GM12878 (cell line): ENCODE results near the gene PRKCZ. TPM values are rescaled to one million over a fixed set of nuclear protein-coding genes. Genes with fewer than 3 reads are reported as not detected.

Experiments
- ATAC-seq: fragments of 200-7000 bp; cut with Tn5 transposase; 3 replicates; pipeline ENCODE4 v1.9.1; 2020; ENCODE audit warnings: mild to moderate bottlenecking, moderate library complexity
- BruUV-seq: library from RNA; stranded (reverse); fragments of 400-500 nt; replicated peaks from 2 replicates; lab custom pipeline; 2021; lab: Mats Ljungman, UMichigan
- CTCF ChIA-PET: fragments of 300-600 bp; sonication (Branson Sonifier 250); formaldehyde crosslinking; extraction: SDS; loops from one replicate; lab custom pipeline; 2021; ENCODE audit warnings: inconsistent platforms; lab: Yijun Ruan, JAX
- POLR2A ChIA-PET: fragments of 350-600 bp; formaldehyde crosslinking; extraction: SDS; loops from one replicate; lab custom pipeline; 2021; ENCODE audit warnings: inconsistent platforms; lab: Charles Lee
- RAD21 ChIA-PET: fragments of 300-600 bp; sonication (Branson Sonifier 250); formaldehyde crosslinking; loops from one replicate; lab custom pipeline; 2023; ENCODE audit warnings: antibody characterized with exemption; ENCODE audit not compliant: unreplicated experiment; lab: Charles Lee
- SMC1A ChIA-PET: fragments of 300-600 bp; sonication (Branson Sonifier 250); formaldehyde crosslinking; loops from one replicate; lab custom pipeline; 2023; ENCODE audit not compliant: unreplicated experiment, uncharacterized antibody; lab: Charles Lee
- DNase-seq: peaks from one replicate; pipeline ENCODE4 v3.0.0-alpha.2; 2011; ENCODE audit warnings: low read depth, low spot score
- FAIRE-seq: peaks from 3 replicates; lab custom pipeline; 2011; peaks lifted over from hg19 to GRCh38; lab: Jason Lieb, UNC
- H2AFZ ChIP-seq: 2 replicates; pipeline ENCODE4 v1.6.0; 2011; ENCODE audit warnings: low read depth, low read length, control low read depth; ENCODE audit not compliant: control insufficient read depth
- H3K27ac ChIP-seq: 2 replicates; pipeline ENCODE4 v1.5.1; 2011; ENCODE audit warnings: control low read depth; ENCODE audit not compliant: control insufficient read depth, insufficient read depth
- H3K27me3 ChIP-seq, 2 experiments: replicated peaks in 1 of 2; 2 replicates each; pipeline versions ENCODE4 v1.6.0 to v1.6.1; 2011; ENCODE audit warnings: low read length in 1 of 2; ENCODE audit not compliant: control insufficient read depth in 2 of 2, insufficient read depth in 2 of 2
- H3K36me3 ChIP-seq, 2 experiments: 2 replicates each; pipeline ENCODE4 v1.5.1; 2011; ENCODE audit warnings: low read length in 1 of 2; ENCODE audit not compliant: control insufficient read depth in 2 of 2, insufficient read depth in 2 of 2
- H3K4me1 ChIP-seq: 2 replicates; pipeline ENCODE4 v1.6.1; 2011; ENCODE audit warnings: mild to moderate bottlenecking, low read length, moderate library complexity, mixed read lengths; ENCODE audit not compliant: control insufficient read depth, insufficient read depth
- H3K4me2 ChIP-seq: 2 replicates; pipeline ENCODE4 v1.6.0; 2011; ENCODE audit warnings: control low read depth; ENCODE audit not compliant: control insufficient read depth, insufficient read depth
- H3K4me3 ChIP-seq: fragments of 200-600 bp; sonication (generic); 2 replicates; pipeline ENCODE4 v1.5.1; 2016
- H3K79me2 ChIP-seq: 2 replicates; pipeline ENCODE4 v1.6.0; 2011; ENCODE audit warnings: low read length; ENCODE audit not compliant: control insufficient read depth, insufficient read depth
- H3K9ac ChIP-seq: 2 replicates; pipeline ENCODE4 v1.8.0; 2011; ENCODE audit warnings: low read length, control low read depth, mixed read lengths; ENCODE audit not compliant: control insufficient read depth, insufficient read depth
- H3K9me3 ChIP-seq: replicated peaks from 3 replicates; pipeline ENCODE4 v1.5.1; 2011; ENCODE audit warnings: mild to moderate bottlenecking, low read length; ENCODE audit not compliant: control insufficient read depth, insufficient read depth
- H4K20me1 ChIP-seq: 2 replicates; pipeline ENCODE4 v1.6.0; 2011; ENCODE audit not compliant: control insufficient read depth, insufficient read depth
- CEBPB ChIP-seq, 2 experiments: fragments of 150-350 bp in 1 of 2; IDR thresholded peaks; 2 replicates each; pipeline ENCODE4 v1.6.1; 2012 to 2014; ENCODE audit warnings: low read depth in 2 of 2, low read length in 2 of 2, borderline replicate concordance in 1 of 2, inconsistent platforms in 1 of 2
- CHD4 ChIP-seq: fragments of 200-600 bp; sonication (generic); IDR thresholded peaks from 2 replicates; pipeline ENCODE4 v1.6.1; 2016; ENCODE audit warnings: mild to moderate bottlenecking
- E2F8 ChIP-seq: fragments of 450-650 bp; IDR thresholded peaks from 2 replicates; pipeline ENCODE4 v1.6.1; 2018; ENCODE audit warnings: mild to moderate bottlenecking, low read depth, moderate library complexity; ENCODE audit not compliant: partially characterized antibody
- ESRRA ChIP-seq: IDR thresholded peaks from 2 replicates; pipeline ENCODE4 v1.6.1; 2012; ENCODE audit warnings: mild to moderate bottlenecking, low read length, improper control_type of control experiment
- FOXK2 ChIP-seq: fragments of 450-650 bp; IDR thresholded peaks from 2 replicates; pipeline ENCODE4 v1.6.1; 2017; ENCODE audit warnings: mild to moderate bottlenecking, moderate library complexity
- IKZF2 ChIP-seq, 2 experiments: fragments of 450-650 bp; IDR thresholded peaks; 2 replicates each; pipeline ENCODE4 v1.6.1; 2017; ENCODE audit warnings: mild to moderate bottlenecking in 2 of 2, moderate library complexity in 2 of 2
- NR2C1 ChIP-seq: fragments of 450-650 bp; IDR thresholded peaks from 2 replicates; pipeline ENCODE4 v1.6.1; 2017; ENCODE audit warnings: antibody characterized with exemption, mild to moderate bottlenecking, moderate library complexity
- POLR2A ChIP-seq: IDR thresholded peaks from 2 replicates; pipeline ENCODE4 v1.6.1; 2011; ENCODE audit warnings: low read depth, mild to moderate bottlenecking, low read length
- RUNX3 ChIP-seq: IDR thresholded peaks from 2 replicates; pipeline ENCODE4 v1.6.1; 2012; ENCODE audit warnings: low read length, inconsistent platforms
- SKIL ChIP-seq: fragments of 450-650 bp; IDR thresholded peaks from 2 replicates; pipeline ENCODE4 v1.6.1; 2017; ENCODE audit warnings: mild to moderate bottlenecking, low read depth, inconsistent platforms; ENCODE audit not compliant: poor library complexity, severe bottlenecking
- SUZ12 ChIP-seq: fragments of 200-600 bp; sonication (generic); IDR thresholded peaks from one replicate; pipeline ENCODE4 v1.6.1; 2018; ENCODE audit warnings: antibody characterized with exemption, mild to moderate bottlenecking; ENCODE audit not compliant: unreplicated experiment
- TCF12 ChIP-seq: IDR thresholded peaks from 2 replicates; pipeline ENCODE4 v1.6.1; 2011; ENCODE audit warnings: low read depth, mild to moderate bottlenecking, low read length
- WRNIP1 ChIP-seq: IDR thresholded peaks from 2 replicates; pipeline ENCODE4 v1.6.1; 2011; ENCODE audit warnings: low read depth, low read length, improper control_type of control experiment, borderline replicate concordance
- ZBTB11 ChIP-seq: fragments of 450-650 bp; formaldehyde crosslinking; IDR thresholded peaks from 2 replicates; pipeline ENCODE4 v1.5.0; 2022; ENCODE audit warnings: mild to moderate bottlenecking, missing genetic modification characterization
- WGBS: methylation state at CpG from one replicate; pipeline ENCODE4 v1.1.6; 2016; ENCODE audit warnings: low lambda C conversion rate; ENCODE audit not compliant: insufficient replicate concordance, insufficient coverage; ENCODE audit errors: missing lambda C conversion rate; 5-methylcytosine and 5-hydroxymethylcytosine counted together
- in situ Hi-C: fragments of 300-500 bp; cut with MboI; formaldehyde crosslinking; loops from 9 replicates; pipeline ENCODE4 v1.14.3; 2018; ENCODE audit warnings: mixed read lengths
- intact Hi-C: fragments of 100-400 bp; cut with micrococcal nuclease; formaldehyde crosslinking; loops from one replicate; pipeline ENCODE4 v1.14.2; 2022; ENCODE audit not compliant: unreplicated experiment
- polyA plus RNA-seq, 11 experiments: library from polyadenylated mRNA; depleted of rRNA in 4 of 11; unstranded in 6 of 11; stranded (reverse) in 5 of 11; fragments of >200 nt; fragmentation: Nextera tagmentation in 4 of 11; fragmentation: Illumina TruSeq in 1 of 11; extraction: Ambion mirVana in 4 of 11; extraction: Trizol in 1 of 11; gene quantifications; 1 replicate in 1 of 11; 2 replicates in 10 of 11; pipeline versions ENCODE4 v1.2.1 to v1.2.3, GENCODE V29; 2011 to 2016; ENCODE audit warnings: inconsistent platforms in 2 of 11, missing spikeins in 2 of 11, low read depth in 1 of 11
- total RNA-seq, 4 experiments: library from RNA; depleted of rRNA in 3 of 4; stranded (reverse); fragments of >200 nt in 3 of 4; fragmentation: Illumina TruSeq in 1 of 4; extraction: Trizol in 1 of 4; gene quantifications; 2 replicates each; pipeline versions ENCODE4 v1.2.1 to v1.2.3, GENCODE V29; 2013 to 2021

PRKCZ gene
- total and polyA plus RNA-seq, 10 of the 15 experiments (the other 5 are each of a cell fraction or from before 2014, with no cell fraction given) = 0.05 to 1.9 (median 0.64) TPM; not detected in 1

- H2AFZ ChIP-seq = no peak overlapping the region
- H3K4me3 ChIP-seq = no peak overlapping the region
- ChIA-PET POLR2A (no interaction called here), SMC1A (no interaction called here), CTCF (no interaction called here), RAD21 (no interaction called here)
- H3K79me2 ChIP-seq = no peaks in the 10 kb centered on the region
- no peak for ATAC-seq
- no peak for FAIRE-seq
- H3K27me3 ChIP-seq = peaks cover 0 to 1% of the 10 kb centered on the region in 2 experiments; a peak in 2 of 4 replicates
- H3K27ac ChIP-seq = no peak overlapping the region
- H3K36me3 ChIP-seq = no peaks in the 10 kb centered on the region
- in situ Hi-C loops = no loop called here
- no peak overlapping the region for H3K9ac ChIP-seq
- H3K4me2 ChIP-seq = no peak overlapping the region
- BruUV-seq = no TSS peak
- DNase-seq = no peak
- H4K20me1 ChIP-seq = no peaks in the 10 kb centered on the region
- WGBS = 37% methylated on average over 18 of the region's 18 CpGs
- intact Hi-C loops = no loop called here
- TF ChIP-seq FOXK2 (no peak), SKIL (no peak), NR2C1 (no peak), CEBPB (IDR thresholded peaks at IDR 0.05; ENCODE audit: borderline replicate concordance in 1 of 2, low read depth in 2 of 2, low read length in 2 of 2) (no peak), ESRRA (no peak), IKZF2 (IDR thresholded peaks at IDR 0.05) (no peak), SUZ12 (no peak), TCF12 (no peak), E2F8 (no peak), POLR2A (no peak), CHD4 (no peak), ZBTB11 (CRISPR knock-in tag) (no peak), RUNX3 (no peak), WRNIP1 (no peak)
- H3K9me3 ChIP-seq = no peaks in the 10 kb centered on the region; the same call in 2 of the 3 replicates
- no peaks in the 10 kb centered on the region for H3K4me1 ChIP-seq
These were observed 12.8 kb upstream of the PRKCZ start for GRCh38 chr1:2037314-2037979.
